CD4-positive, CD25-positive, alpha-beta regulatory T cell (primary cell): ENCODE results near the gene GDPGP1. TPM values are rescaled to one million over a fixed set of nuclear protein-coding genes. Genes with fewer than 3 reads are reported as not detected.
A peak's percentile ranks its signal among the peaks of the same experiment; 100 is the strongest.

Experiments
- ATAC-seq, 2 donors: fragments of 150-1000 bp; cut with Tn5 transposase; one replicate each; pipeline ENCODE4 v1.10.0; 2021; ENCODE audit warnings: low read depth in 2 of 2, moderate number of reproducible peaks in 2 of 2, moderate library complexity in 1 of 2
- DNase-seq, 3 donors: peaks; one replicate each; pipeline versions ENCODE4 v3.0.0 to v3.0.0-alpha.2; 2012 to 2022; ENCODE audit warnings: mixed read lengths in 1 of 3
- H3K27ac ChIP-seq: one replicate; pipeline ENCODE4 v1.7.0; 2013; ENCODE audit warnings: mild to moderate bottlenecking, low read length; ENCODE audit not compliant: insufficient read depth, poor library complexity, severe bottlenecking
- H3K27me3 ChIP-seq: one replicate; pipeline ENCODE4 v1.7.0; 2013; ENCODE audit warnings: low read length; ENCODE audit not compliant: control insufficient read depth, insufficient read depth
- H3K36me3 ChIP-seq: one replicate; pipeline ENCODE4 v1.7.0; 2013; ENCODE audit warnings: mild to moderate bottlenecking, low read length, moderate library complexity; ENCODE audit not compliant: control insufficient read depth, insufficient read depth
- H3K4me1 ChIP-seq: 2 replicates; pipeline ENCODE4 v1.7.0; 2013; ENCODE audit warnings: mild to moderate bottlenecking, low read length; ENCODE audit not compliant: insufficient read depth, control insufficient read depth, poor library complexity, severe bottlenecking
- H3K4me3 ChIP-seq: one replicate; pipeline ENCODE4 v1.7.0; 2013; ENCODE audit warnings: low read depth, mild to moderate bottlenecking, low read length, moderate library complexity
- H3K9me3 ChIP-seq, 2 experiments: 1 replicate in 1 of 2; 2 replicates in 1 of 2; pipeline ENCODE4 v1.7.0; 2013; ENCODE audit warnings: low read length in 2 of 2, mild to moderate bottlenecking in 1 of 2, moderate library complexity in 1 of 2; ENCODE audit not compliant: control insufficient read depth in 2 of 2
- H3K27ac Mint-ChIP-seq, 3 donors: one replicate each; pipeline ENCODE4 v1.8.0; 2020 to 2022; ENCODE audit warnings: mild to moderate bottlenecking in 3 of 3, mixed read lengths in 3 of 3, moderate library complexity in 2 of 3
- H3K27me3 Mint-ChIP-seq: one replicate; pipeline ENCODE4 v1.8.0; 2022; ENCODE audit warnings: mild to moderate bottlenecking, mixed read lengths
- H3K36me3 Mint-ChIP-seq: one replicate; pipeline ENCODE4 v1.8.0; 2020; ENCODE audit warnings: mixed read lengths
- H3K4me1 Mint-ChIP-seq, 4 donors: one replicate each; pipeline ENCODE4 v1.8.0; 2020 to 2022; ENCODE audit warnings: mixed read lengths in 4 of 4, mild to moderate bottlenecking in 1 of 4
- H3K4me3 Mint-ChIP-seq, 4 donors: one replicate each; pipeline ENCODE4 v1.8.0; 2020 to 2022; ENCODE audit warnings: mild to moderate bottlenecking in 4 of 4, mixed read lengths in 4 of 4, moderate library complexity in 3 of 4
- H3K9me3 Mint-ChIP-seq, 7 donors: one replicate each; pipeline ENCODE4 v1.8.0; 2020 to 2022; ENCODE audit warnings: mixed read lengths in 7 of 7, mild to moderate bottlenecking in 3 of 7, moderate library complexity in 2 of 7
- polyA plus RNA-seq, 4 donors: library from polyadenylated mRNA; unstranded; fragments of 300-500 nt; fragmentation: Illumina TruSeq; gene quantifications; one replicate each; pipeline ENCODE4 v1.2.3, GENCODE V29; 2021
- total RNA-seq: library from RNA; stranded (reverse); gene quantifications from one replicate; pipeline ENCODE4 v1.2.3, GENCODE V29; 2022

Gene GDPGP1
- total and polyA plus RNA-seq, 5 donors from 2014 or later = 0.84 to 3.3 (median 1.2) TPM

DNA sequence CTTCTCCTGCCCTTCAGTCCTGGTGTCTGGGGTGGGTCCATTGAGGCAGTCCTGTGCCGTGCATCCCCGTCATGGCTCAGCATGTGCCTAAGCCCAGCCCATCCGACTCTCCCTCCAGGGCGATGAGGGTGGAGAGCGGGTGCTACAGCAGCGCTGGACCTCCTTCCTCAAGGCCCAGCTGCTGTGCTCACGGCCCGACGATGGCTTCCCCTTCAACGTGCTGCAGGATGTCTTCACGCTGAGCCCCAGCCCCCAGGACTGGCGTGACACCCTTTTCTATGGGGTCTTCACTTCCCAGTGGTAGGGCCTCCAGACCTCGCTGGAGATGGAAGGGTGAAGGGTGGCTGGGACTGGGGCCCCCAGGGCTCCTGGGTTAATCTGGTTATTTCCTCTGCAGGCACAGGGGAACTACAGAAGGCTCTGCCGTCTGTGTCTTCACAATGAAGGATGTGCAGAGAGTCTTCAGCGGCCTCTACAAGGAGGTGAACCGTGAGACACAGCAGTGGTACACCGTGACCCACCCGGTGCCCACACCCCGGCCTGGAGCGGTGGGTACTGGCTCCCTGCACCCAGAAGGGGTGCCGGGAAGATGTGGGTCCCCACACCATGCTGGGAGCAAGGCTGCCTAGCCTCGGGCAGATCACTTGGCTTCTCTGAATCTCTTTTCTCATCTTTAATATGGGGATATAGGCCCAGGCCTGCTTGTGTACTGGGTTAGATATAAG lies 10.4 kb upstream of the GDPGP1 start:
- H3K27me3 ChIP-seq = no peaks in the 10 kb centered on the region
- no peaks in the 10 kb centered on the region for H3K4me1 ChIP-seq
- no peak for DNase-seq
- peaks cover 0 to 3% (median under 1%) of the 10 kb centered on the region in 4 donors for H3K4me1 Mint-ChIP-seq
- no peak overlapping the region for H3K4me3 ChIP-seq
- no peaks in the 10 kb centered on the region for H3K27me3 Mint-ChIP-seq
- H3K9me3 ChIP-seq = no peaks in the 10 kb centered on the region
- no peak overlapping the region for H3K27ac ChIP-seq
- H3K9me3 Mint-ChIP-seq = no peaks in the 10 kb centered on the region
- ATAC-seq = no peak
- no peak overlapping the region for H3K27ac Mint-ChIP-seq
- peaks cover 7% of the 10 kb centered on the region for H3K36me3 Mint-ChIP-seq
- H3K36me3 ChIP-seq = peaks cover 25% of the 10 kb centered on the region
- no peak overlapping the region for H3K4me3 Mint-ChIP-seq

DNA sequence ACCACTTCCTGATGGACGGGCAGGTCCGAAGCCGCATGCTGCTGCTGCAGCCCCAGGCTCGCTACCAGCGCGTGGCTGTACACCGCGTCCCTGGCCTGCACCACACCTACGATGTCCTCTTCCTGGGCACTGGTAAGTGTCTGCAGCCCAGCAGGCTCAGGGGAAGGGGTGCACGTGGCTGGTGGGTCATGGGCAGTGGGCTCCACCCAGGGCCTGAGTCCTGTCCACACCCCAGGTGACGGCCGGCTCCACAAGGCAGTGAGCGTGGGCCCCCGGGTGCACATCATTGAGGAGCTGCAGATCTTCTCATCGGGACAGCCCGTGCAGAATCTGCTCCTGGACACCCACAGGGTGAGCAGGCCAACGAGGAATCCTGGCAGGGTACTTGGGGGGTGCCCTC lies 9.0 kb upstream of the GDPGP1 start:
- ATAC-seq = no peak
- Mint-ChIP-seq H3K4me3 (no peak overlapping the region), H3K36me3 (peaks cover 13% of the 10 kb centered on the region), H3K27me3 (no peaks in the 10 kb centered on the region), H3K4me1 (peaks cover 0 to 9% (median 7%) of the 10 kb centered on the region in 4 donors), H3K27ac (peak overlapping the region in 1 of 3 donors; percentile 74), H3K9me3 (no peaks in the 10 kb centered on the region)
- Histone ChIP-seq H3K36me3 (peaks cover 36% of the 10 kb centered on the region), H3K27ac (no peak overlapping the region), H3K4me1 (peaks cover 8% of the 10 kb centered on the region), H3K9me3 (no peaks in the 10 kb centered on the region), H3K4me3 (no peak overlapping the region), H3K27me3 (no peaks in the 10 kb centered on the region)
- no peak for DNase-seq

DNA sequence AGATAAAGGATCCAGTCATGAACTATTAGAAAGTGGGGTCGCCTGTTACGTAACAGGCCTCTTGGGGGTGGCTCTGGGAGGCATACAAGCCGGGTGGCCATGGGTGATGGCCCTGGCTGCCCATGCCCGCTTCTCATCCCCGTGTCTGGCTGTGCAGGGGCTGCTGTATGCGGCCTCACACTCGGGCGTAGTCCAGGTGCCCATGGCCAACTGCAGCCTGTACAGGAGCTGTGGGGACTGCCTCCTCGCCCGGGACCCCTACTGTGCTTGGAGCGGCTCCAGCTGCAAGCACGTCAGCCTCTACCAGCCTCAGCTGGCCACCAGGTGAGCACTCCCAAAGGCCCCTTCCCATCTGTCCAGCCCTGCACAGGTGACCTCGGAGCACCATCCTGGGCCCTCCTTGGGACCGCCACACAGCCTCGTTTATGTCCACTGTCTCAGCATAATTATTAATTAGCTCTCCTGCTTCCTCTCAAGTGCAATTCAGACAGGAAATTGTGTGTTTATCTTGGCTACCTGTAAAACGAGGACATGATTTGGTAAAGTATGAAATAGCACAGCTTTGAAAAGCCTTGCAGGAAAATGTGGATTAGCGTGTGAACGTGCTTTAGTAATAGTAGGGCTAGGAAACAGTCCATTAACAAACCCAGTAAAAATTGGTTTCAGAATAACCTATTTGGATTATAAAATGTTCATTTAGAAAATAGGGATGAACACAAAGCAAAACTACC lies 8.3 kb upstream of the GDPGP1 start:
- ATAC-seq = no peak

DNA sequence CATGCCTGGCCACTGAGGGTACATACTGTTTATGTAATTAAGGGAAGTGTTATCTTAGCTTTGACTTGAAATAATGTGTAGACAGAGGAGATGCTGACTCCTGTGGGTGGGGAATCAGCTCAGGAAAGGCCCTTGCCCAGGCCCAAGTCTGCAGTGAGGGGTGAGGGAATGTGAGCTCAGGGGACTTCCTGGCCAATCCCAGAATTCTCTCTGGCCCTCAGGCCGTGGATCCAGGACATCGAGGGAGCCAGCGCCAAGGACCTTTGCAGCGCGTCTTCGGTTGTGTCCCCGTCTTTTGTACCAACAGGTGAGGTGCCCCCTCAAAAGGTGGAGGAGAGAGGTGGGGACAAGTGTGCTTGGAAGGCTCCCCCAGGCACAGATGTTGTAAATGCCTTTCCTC lies 6.7 kb upstream of the GDPGP1 start:
- H3K27me3 Mint-ChIP-seq = no peaks in the 10 kb centered on the region
- H3K27ac Mint-ChIP-seq = no peak overlapping the region
- H3K4me1 Mint-ChIP-seq = peaks cover 9 to 32% (median 23%) of the 10 kb centered on the region in 4 donors
- no peaks in the 10 kb centered on the region for H3K27me3 ChIP-seq
- H3K9me3 Mint-ChIP-seq = no peaks in the 10 kb centered on the region
- no peak for ATAC-seq
- peak overlapping the region in 2 of 4 donors; percentile 29 to 32 for H3K4me3 Mint-ChIP-seq
- H3K4me3 ChIP-seq = no peak overlapping the region
- peaks cover 21% of the 10 kb centered on the region for H3K36me3 Mint-ChIP-seq
- no peak for DNase-seq
- no peak overlapping the region for H3K27ac ChIP-seq
- H3K36me3 ChIP-seq = peaks cover 41% of the 10 kb centered on the region
- H3K9me3 ChIP-seq = no peaks in the 10 kb centered on the region
- peaks cover 31% of the 10 kb centered on the region for H3K4me1 ChIP-seq

More for the DNA sequence above, 8.3 kb upstream of the GDPGP1 start:
- no peaks in the 10 kb centered on the region for H3K27me3 Mint-ChIP-seq
- H3K27ac Mint-ChIP-seq = no peak overlapping the region
- peaks cover 13% of the 10 kb centered on the region for H3K36me3 Mint-ChIP-seq
- Histone ChIP-seq H3K27me3 (no peaks in the 10 kb centered on the region), H3K36me3 (peaks cover 41% of the 10 kb centered on the region), H3K4me3 (no peak overlapping the region), H3K4me1 (peaks cover 15% of the 10 kb centered on the region), H3K27ac (no peak overlapping the region), H3K9me3 (no peaks in the 10 kb centered on the region)
- H3K4me1 Mint-ChIP-seq = peaks cover 0 to 15% (median 9%) of the 10 kb centered on the region in 4 donors
- H3K4me3 Mint-ChIP-seq = no peak overlapping the region
- DNase-seq = no peak
- H3K9me3 Mint-ChIP-seq = no peaks in the 10 kb centered on the region

DNA sequence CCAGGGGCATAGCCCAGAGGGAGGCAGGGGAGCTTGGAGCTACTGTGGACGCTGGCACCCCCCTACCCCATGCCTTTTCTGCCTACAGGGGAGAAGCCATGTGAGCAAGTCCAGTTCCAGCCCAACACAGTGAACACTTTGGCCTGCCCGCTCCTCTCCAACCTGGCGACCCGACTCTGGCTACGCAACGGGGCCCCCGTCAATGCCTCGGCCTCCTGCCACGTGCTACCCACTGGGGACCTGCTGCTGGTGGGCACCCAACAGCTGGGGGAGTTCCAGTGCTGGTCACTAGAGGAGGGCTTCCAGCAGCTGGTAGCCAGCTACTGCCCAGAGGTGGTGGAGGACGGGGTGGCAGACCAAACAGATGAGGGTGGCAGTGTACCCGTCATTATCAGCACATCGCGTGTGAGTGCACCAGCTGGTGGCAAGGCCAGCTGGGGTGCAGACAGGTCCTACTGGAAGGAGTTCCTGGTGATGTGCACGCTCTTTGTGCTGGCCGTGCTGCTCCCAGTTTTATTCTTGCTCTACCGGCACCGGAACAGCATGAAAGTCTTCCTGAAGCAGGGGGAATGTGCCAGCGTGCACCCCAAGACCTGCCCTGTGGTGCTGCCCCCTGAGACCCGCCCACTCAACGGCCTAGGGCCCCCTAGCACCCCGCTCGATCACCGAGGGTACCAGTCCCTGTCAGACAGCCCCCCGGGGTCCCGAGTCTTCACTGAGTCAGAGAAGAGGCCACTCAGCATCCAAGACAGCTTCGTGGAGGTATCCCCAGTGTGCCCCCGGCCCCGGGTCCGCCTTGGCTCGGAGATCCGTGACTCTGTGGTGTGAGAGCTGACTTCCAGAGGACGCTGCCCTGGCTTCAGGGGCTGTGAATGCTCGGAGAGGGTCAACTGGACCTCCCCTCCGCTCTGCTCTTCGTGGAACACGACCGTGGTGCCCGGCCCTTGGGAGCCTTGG lies 5.9 kb upstream of the GDPGP1 start:
- no peak overlapping the region for H3K4me3 ChIP-seq
- H3K27ac ChIP-seq = peak overlapping the region; percentile 1
- no peaks in the 10 kb centered on the region for H3K9me3 Mint-ChIP-seq
- ATAC-seq = no peak
- H3K4me1 Mint-ChIP-seq = peaks cover 9 to 40% (median 27%) of the 10 kb centered on the region in 4 donors
- H3K27me3 Mint-ChIP-seq = no peaks in the 10 kb centered on the region
- no peak overlapping the region for H3K4me3 Mint-ChIP-seq
- H3K27ac Mint-ChIP-seq = peak overlapping the region; percentile 7 to 100 (median 38)
- no peak for DNase-seq
- peaks cover 39% of the 10 kb centered on the region for H3K4me1 ChIP-seq
- H3K9me3 ChIP-seq = no peaks in the 10 kb centered on the region
- H3K36me3 Mint-ChIP-seq = peaks cover 21% of the 10 kb centered on the region
- no peaks in the 10 kb centered on the region for H3K27me3 ChIP-seq
- peaks cover 41% of the 10 kb centered on the region for H3K36me3 ChIP-seq

DNA sequence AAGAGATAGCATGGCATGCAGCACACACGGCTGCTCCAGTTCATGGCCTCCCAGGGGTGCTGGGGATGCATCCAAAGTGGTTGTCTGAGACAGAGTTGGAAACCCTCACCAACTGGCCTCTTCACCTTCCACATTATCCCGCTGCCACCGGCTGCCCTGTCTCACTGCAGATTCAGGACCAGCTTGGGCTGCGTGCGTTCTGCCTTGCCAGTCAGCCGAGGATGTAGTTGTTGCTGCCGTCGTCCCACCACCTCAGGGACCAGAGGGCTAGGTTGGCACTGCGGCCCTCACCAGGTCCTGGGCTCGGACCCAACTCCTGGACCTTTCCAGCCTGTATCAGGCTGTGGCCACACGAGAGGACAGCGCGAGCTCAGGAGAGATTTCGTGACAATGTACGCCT lies 5.0 kb upstream of the GDPGP1 start:
- H3K27me3 Mint-ChIP-seq = no peaks in the 10 kb centered on the region
- peaks cover 36% of the 10 kb centered on the region for H3K36me3 ChIP-seq
- H3K4me1 ChIP-seq = peaks cover 41% of the 10 kb centered on the region
- no peak overlapping the region for H3K27ac ChIP-seq
- no peaks in the 10 kb centered on the region for H3K9me3 Mint-ChIP-seq
- H3K4me3 Mint-ChIP-seq = peak overlapping the region in 2 of 4 donors; percentile 22 to 47
- no peak for ATAC-seq
- no peak for DNase-seq
- H3K4me3 ChIP-seq = no peak overlapping the region
- H3K4me1 Mint-ChIP-seq = peaks cover 9 to 40% (median 27%) of the 10 kb centered on the region in 4 donors
- peak overlapping the region; percentile 90 to 100 (median 98) for H3K27ac Mint-ChIP-seq
- no peaks in the 10 kb centered on the region for H3K27me3 ChIP-seq
- H3K9me3 ChIP-seq = no peaks in the 10 kb centered on the region
- peaks cover 18% of the 10 kb centered on the region for H3K36me3 Mint-ChIP-seq

DNA sequence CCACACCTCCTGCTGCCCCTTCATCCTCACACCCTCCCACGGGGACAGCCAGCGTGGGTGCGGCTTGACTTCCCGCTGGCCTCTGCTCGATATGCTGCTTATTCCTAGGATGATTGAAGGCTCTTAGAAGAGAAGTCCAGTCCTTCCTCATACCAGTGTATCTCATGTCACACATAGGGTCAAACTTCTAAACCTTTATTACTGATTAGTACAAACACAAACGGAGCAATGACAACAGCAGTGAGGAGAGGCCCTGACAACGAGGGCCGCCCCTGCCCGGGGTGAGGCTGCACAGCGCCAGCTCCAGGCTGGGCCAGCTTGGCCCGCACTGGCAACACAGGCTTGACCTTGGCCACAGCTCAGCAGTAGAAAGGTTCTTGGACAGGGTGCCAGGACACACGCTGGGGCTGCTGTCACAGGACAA lies 3.9 kb upstream of the GDPGP1 start:
- peaks cover 31% of the 10 kb centered on the region for H3K36me3 ChIP-seq
- Mint-ChIP-seq H3K27ac (peak overlapping the region in 2 of 3 donors; percentile 98 to 100), H3K4me1 (peaks cover 9 to 49% (median 34%) of the 10 kb centered on the region in 4 donors)

More for the DNA sequence above, 3.9 kb upstream of the GDPGP1 start:
- Histone ChIP-seq H3K9me3 (no peaks in the 10 kb centered on the region), H3K4me1 (peaks cover 50% of the 10 kb centered on the region), H3K27ac (peak overlapping the region; percentile 96), H3K27me3 (no peaks in the 10 kb centered on the region), H3K4me3 (peak overlapping the region; percentile 74)
- no peaks in the 10 kb centered on the region for H3K27me3 Mint-ChIP-seq
- H3K9me3 Mint-ChIP-seq = no peaks in the 10 kb centered on the region
- DNase-seq (no peak), ATAC-seq (no peak)
- peaks cover 14% of the 10 kb centered on the region for H3K36me3 Mint-ChIP-seq
- peak overlapping the region; percentile 86 to 92 (median 90) for H3K4me3 Mint-ChIP-seq
